Neural progenitor cell (in vitro differentiated cells): Measurements from ENCODE around the gene EXOC6B.

Experiments used
- CTCF ChIP-seq: fragments of 200-600 bp; sonication (generic); IDR thresholded peaks from 2 replicates; pipeline ENCODE4 v1.5.1; 2017; ENCODE audit warnings: antibody characterized with exemption, mild to moderate bottlenecking
- EZH2 ChIP-seq: fragments of 200-600 bp; sonication (generic); IDR thresholded peaks from 2 replicates; pipeline ENCODE4 v1.6.1; 2017; ENCODE audit warnings: antibody characterized with exemption, mild to moderate bottlenecking, moderate library complexity
- EZH2phosphoT487 ChIP-seq: fragments of 200-600 bp; sonication (generic); IDR thresholded peaks from 2 replicates; pipeline ENCODE4 v1.6.1; 2017; ENCODE audit warnings: antibody characterized with exemption

- TF ChIP-seq CTCF (no peak), EZH2 (no peak), EZH2phosphoT487 (no peak)
Observed at GRCh38 chr2:72183016-72183415, 642.8 kb downstream of the EXOC6B start.
